Mesendoderm (in vitro differentiated cells): Measurements from ENCODE around the gene SH3BP5.
A peak's percentile ranks its signal among the peaks of the same experiment; 100 is the strongest.

Source experiments
- DNase-seq: peaks from one replicate; pipeline ENCODE4 v3.0.0; 2013
- H2AK5ac ChIP-seq: 2 replicates; pipeline ENCODE4 v1.6.1; 2013; ENCODE audit warnings: low read length, inconsistent platforms
- H2BK120ac ChIP-seq: 2 replicates; pipeline ENCODE4 v1.6.1; 2013; ENCODE audit warnings: low read depth, mild to moderate bottlenecking, low read length, moderate library complexity, mixed read lengths
- H2BK15ac ChIP-seq: replicated peaks from 2 replicates; pipeline ENCODE4 v1.6.1; 2013; ENCODE audit warnings: low read depth, mild to moderate bottlenecking, moderate library complexity
- H2BK5ac ChIP-seq: 2 replicates; pipeline ENCODE4 v1.6.1; 2013; ENCODE audit warnings: low read length, inconsistent platforms
- H3K18ac ChIP-seq: 2 replicates; pipeline ENCODE4 v1.6.1; 2013; ENCODE audit warnings: mild to moderate bottlenecking, low read length, mixed read lengths
- H3K23ac ChIP-seq: one replicate; pipeline ENCODE4 v1.6.1; 2013; ENCODE audit warnings: low read length
- H3K27ac ChIP-seq: 2 replicates; pipeline ENCODE4 v1.5.1; 2013; ENCODE audit warnings: low read depth, mild to moderate bottlenecking, inconsistent platforms, low read length, moderate library complexity
- H3K27me3 ChIP-seq: 2 replicates; pipeline ENCODE4 v1.6.1; 2013; ENCODE audit warnings: low read length, control low read depth, mild to moderate bottlenecking, inconsistent platforms; ENCODE audit not compliant: insufficient read depth, poor library complexity
- H3K36me3 ChIP-seq: 2 replicates; pipeline ENCODE4 v1.6.1; 2013; ENCODE audit warnings: low read length, inconsistent platforms; ENCODE audit not compliant: control insufficient read depth, insufficient read depth
- H3K4ac ChIP-seq: one replicate; pipeline ENCODE4 v1.6.1; 2013; ENCODE audit warnings: low read depth, mild to moderate bottlenecking, low read length, moderate library complexity
- H3K4me1 ChIP-seq: 2 replicates; pipeline ENCODE4 v1.6.1; 2013; ENCODE audit warnings: low read depth, low read length, inconsistent platforms; ENCODE audit not compliant: control insufficient read depth
- H3K4me2 ChIP-seq: 2 replicates; pipeline ENCODE4 v1.6.1; 2013; ENCODE audit warnings: low read length
- H3K4me3 ChIP-seq: 2 replicates; pipeline ENCODE4 v1.5.1; 2013; ENCODE audit warnings: mild to moderate bottlenecking, low read length
- H3K56ac ChIP-seq: one replicate; pipeline ENCODE4 v1.6.1; 2013; ENCODE audit warnings: low read length
- H3K79me1 ChIP-seq: 2 replicates; pipeline ENCODE4 v1.6.1; 2013; ENCODE audit warnings: low read length, inconsistent platforms
- H3K79me2 ChIP-seq: 2 replicates; pipeline ENCODE4 v1.6.1; 2013; ENCODE audit warnings: mild to moderate bottlenecking, low read length; ENCODE audit not compliant: control insufficient read depth, insufficient read depth
- H3K9ac ChIP-seq: 2 replicates; pipeline ENCODE4 v1.6.1; 2013; ENCODE audit warnings: low read length, inconsistent platforms
- H4K5ac ChIP-seq: one replicate; pipeline ENCODE4 v1.6.1; 2013; ENCODE audit warnings: low read length
- H4K8ac ChIP-seq: one replicate; pipeline ENCODE4 v1.6.1; 2013; ENCODE audit warnings: low read depth, mild to moderate bottlenecking, control low read depth, low read length, moderate library complexity
- WGBS: extraction: QIAGEN DNeasy Blood & Tissue Kit; methylation state at CpG from one replicate; pipeline ENCODE4 v1.1.7; 2013; ENCODE audit warnings: low lambda C conversion rate, missing lambda C conversion rate; ENCODE audit not compliant: insufficient coverage; ENCODE audit errors: extremely low coverage; 5-methylcytosine and 5-hydroxymethylcytosine counted together

Gene SH3BP5

GRCh38 chr3:15272426-15273196 is 59.8 kb downstream of the SH3BP5 start:
- Histone ChIP-seq H2BK5ac (no peak overlapping the region), H3K56ac (no peak overlapping the region), H2BK120ac (no peak overlapping the region), H3K4me1 (no peaks in the 10 kb centered on the region), H3K27ac (no peak overlapping the region), H2BK15ac (no peak overlapping the region), H3K4ac (no peak overlapping the region), H3K18ac (no peak overlapping the region), H3K9ac (no peak overlapping the region), H3K4me2 (no peak overlapping the region), H3K4me3 (no peak overlapping the region), H3K79me2 (no peaks in the 10 kb centered on the region), H3K23ac (peak overlapping the region; percentile 9), H4K8ac (no peak overlapping the region), H3K36me3 (no peaks in the 10 kb centered on the region), H3K79me1 (no peaks in the 10 kb centered on the region), H2AK5ac (no peak overlapping the region), H4K5ac (no peak overlapping the region), H3K27me3 (no peaks in the 10 kb centered on the region)
- peak; percentile 72 for DNase-seq
- no CpG with 5 or more reads among the region's 7 CpGs for WGBS

GRCh38 chr3:15271785-15272381 is 60.5 kb downstream of the SH3BP5 start:
- Histone ChIP-seq H3K79me2 (no peaks in the 10 kb centered on the region), H2BK15ac (no peak overlapping the region), H4K8ac (no peak overlapping the region), H3K36me3 (no peaks in the 10 kb centered on the region), H3K4me3 (no peak overlapping the region), H3K4ac (no peak overlapping the region), H3K18ac (no peak overlapping the region), H3K9ac (no peak overlapping the region), H3K27me3 (no peaks in the 10 kb centered on the region), H3K79me1 (no peaks in the 10 kb centered on the region), H3K27ac (no peak overlapping the region), H3K56ac (no peak overlapping the region), H2BK5ac (no peak overlapping the region), H3K4me1 (no peaks in the 10 kb centered on the region), H2AK5ac (no peak overlapping the region), H3K4me2 (no peak overlapping the region), H2BK120ac (no peak overlapping the region), H4K5ac (no peak overlapping the region), H3K23ac (peak overlapping the region; percentile 9)
- no CpG with 5 or more reads among the region's 14 CpGs for WGBS
- no peak for DNase-seq

DNA sequence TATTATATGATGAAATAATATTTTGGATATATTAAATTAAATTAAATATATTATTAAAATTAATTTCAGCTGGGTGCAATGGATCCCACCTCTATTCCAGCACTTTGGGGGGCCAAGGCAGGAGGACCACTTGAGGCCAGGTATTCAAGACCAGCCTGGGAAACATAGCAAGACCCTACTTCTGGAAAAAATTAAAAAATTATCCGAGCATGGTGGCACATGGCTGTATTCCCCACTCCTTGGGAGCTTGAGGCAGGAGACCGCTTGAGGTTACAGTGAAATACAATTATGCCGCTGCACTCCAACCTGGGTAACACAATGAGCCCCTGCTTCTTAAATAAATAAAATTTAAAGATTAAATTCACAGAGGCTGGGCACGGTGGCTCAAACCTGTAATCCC is 61.4 kb downstream of the SH3BP5 start:
- no peak overlapping the region for H3K4me2 ChIP-seq
- H3K4ac ChIP-seq = no peak overlapping the region
- H3K36me3 ChIP-seq = no peaks in the 10 kb centered on the region
- no peak overlapping the region for H2BK15ac ChIP-seq
- H4K5ac ChIP-seq = no peak overlapping the region
- H4K8ac ChIP-seq = no peak overlapping the region
- no peak overlapping the region for H2BK5ac ChIP-seq
- no peak for DNase-seq
- H2BK120ac ChIP-seq = no peak overlapping the region
- no peak overlapping the region for H3K56ac ChIP-seq
- H3K4me1 ChIP-seq = peaks cover 2% of the 10 kb centered on the region
- no peak overlapping the region for H2AK5ac ChIP-seq
- H3K79me1 ChIP-seq = no peaks in the 10 kb centered on the region
- H3K18ac ChIP-seq = no peak overlapping the region
- no peaks in the 10 kb centered on the region for H3K79me2 ChIP-seq
- H3K23ac ChIP-seq = no peak overlapping the region
- WGBS = no CpG with 5 or more reads among the region's 4 CpGs
- H3K27ac ChIP-seq = no peak overlapping the region
- H3K4me3 ChIP-seq = no peak overlapping the region
- H3K27me3 ChIP-seq = no peaks in the 10 kb centered on the region
- no peak overlapping the region for H3K9ac ChIP-seq

DNA sequence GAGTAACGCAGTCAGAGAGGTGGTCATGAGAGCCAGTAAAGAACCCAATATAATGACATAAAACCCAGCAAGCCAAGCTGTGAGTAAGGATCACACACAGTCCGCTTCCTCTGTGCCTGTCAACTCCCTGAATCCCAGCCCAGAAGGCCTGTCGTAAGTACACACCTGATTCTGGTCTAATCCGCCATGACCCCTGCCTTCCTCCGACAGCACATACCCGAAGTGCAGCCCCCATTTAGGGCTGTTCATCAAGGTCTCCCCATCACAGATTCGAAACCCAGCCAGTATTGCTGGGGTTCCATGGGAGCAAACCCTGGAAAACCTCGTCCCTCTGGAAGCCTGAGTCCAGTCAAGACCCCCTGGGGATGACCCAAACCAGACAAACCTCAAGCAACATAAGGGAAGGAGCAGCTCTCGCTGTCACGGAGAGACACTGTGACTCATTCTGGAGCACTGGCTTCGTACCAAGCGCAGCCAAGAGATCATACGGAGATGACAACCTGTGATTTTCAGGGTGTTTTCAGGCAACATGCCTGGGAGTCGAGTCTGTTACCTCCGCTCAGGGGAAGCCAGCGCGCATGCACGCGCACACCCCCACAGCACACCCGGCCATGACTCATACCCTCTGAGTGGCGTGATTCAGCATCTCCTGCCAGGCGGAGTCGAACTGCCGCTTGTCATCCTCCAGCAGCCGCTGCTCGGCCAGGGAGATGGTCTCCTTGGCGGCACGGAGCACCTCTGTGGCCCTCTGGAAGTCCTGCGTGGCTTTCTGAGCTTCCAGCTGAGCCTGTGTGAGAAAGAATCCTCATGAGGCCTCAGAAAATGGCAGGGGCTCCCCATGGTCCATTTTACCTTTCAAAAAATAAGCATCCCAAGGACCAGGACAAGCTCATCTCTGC is 63.0 kb downstream of the SH3BP5 start:
- no peak overlapping the region for H2BK5ac ChIP-seq
- H4K8ac ChIP-seq = no peak overlapping the region
- peaks cover 2% of the 10 kb centered on the region for H3K4me1 ChIP-seq
- H2BK120ac ChIP-seq = no peak overlapping the region
- no peak overlapping the region for H2AK5ac ChIP-seq
- no peak overlapping the region for H3K23ac ChIP-seq
- H3K79me2 ChIP-seq = no peaks in the 10 kb centered on the region
- no peak overlapping the region for H3K27ac ChIP-seq
- H3K79me1 ChIP-seq = no peaks in the 10 kb centered on the region
- WGBS = no CpG with 5 or more reads among the region's 29 CpGs
- peak; percentile 52 for DNase-seq
- no peak overlapping the region for H3K4me2 ChIP-seq
- no peak overlapping the region for H3K9ac ChIP-seq
- no peak overlapping the region for H2BK15ac ChIP-seq
- H3K27me3 ChIP-seq = no peaks in the 10 kb centered on the region
- no peak overlapping the region for H3K4me3 ChIP-seq
- H3K18ac ChIP-seq = no peak overlapping the region
- no peak overlapping the region for H3K56ac ChIP-seq
- no peaks in the 10 kb centered on the region for H3K36me3 ChIP-seq
- no peak overlapping the region for H4K5ac ChIP-seq
- H3K4ac ChIP-seq = no peak overlapping the region

DNA sequence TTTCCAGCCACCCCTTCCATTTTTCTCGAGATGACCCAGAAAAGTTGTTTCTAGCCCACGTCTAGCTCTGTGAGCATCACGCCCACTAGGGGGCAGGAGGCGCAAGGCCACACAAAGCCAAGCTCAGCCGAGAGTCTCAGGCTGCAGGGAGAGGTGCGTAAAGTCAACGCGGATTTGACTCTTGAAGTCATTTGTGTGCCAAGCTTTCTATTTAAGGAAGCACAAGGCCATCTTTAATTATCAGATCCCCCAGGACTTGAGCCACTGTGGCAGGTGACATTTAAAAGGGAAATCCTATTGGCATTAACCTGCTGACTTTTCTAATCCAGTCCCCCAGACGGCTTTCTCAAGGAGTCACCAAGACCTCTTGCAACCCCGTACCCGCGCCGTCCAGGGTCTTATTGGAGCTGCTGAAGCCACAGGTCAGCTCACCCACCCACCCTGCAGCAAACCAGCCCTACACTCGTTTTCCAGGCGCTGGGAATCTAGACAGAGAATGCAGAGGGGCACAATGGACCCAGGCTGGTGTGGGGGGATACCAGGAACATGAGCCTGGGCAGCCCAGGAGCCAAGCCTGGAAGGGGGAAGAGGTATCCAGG is 64.3 kb downstream of the SH3BP5 start:
- Histone ChIP-seq H3K56ac (no peak overlapping the region), H3K36me3 (no peaks in the 10 kb centered on the region), H3K79me2 (no peaks in the 10 kb centered on the region), H3K4ac (no peak overlapping the region), H3K4me3 (no peak overlapping the region), H3K23ac (no peak overlapping the region), H2BK120ac (no peak overlapping the region), H3K18ac (no peak overlapping the region), H3K9ac (no peak overlapping the region), H4K8ac (no peak overlapping the region), H4K5ac (no peak overlapping the region), H3K4me2 (no peak overlapping the region), H2AK5ac (no peak overlapping the region), H3K27ac (no peak overlapping the region), H2BK15ac (no peak overlapping the region), H3K79me1 (no peaks in the 10 kb centered on the region), H3K4me1 (peaks cover 2% of the 10 kb centered on the region), H2BK5ac (no peak overlapping the region), H3K27me3 (no peaks in the 10 kb centered on the region)
- WGBS = no CpG with 5 or more reads among the region's 15 CpGs
- DNase-seq = peak; percentile 88
